Upper lobe of left lung (tissue), 6 donors: ENCODE results near the gene LMO1. TPM values are rescaled to one million over a fixed set of nuclear protein-coding genes. Genes with fewer than 3 reads are reported as not detected.

Experiments used
- ATAC-seq, 2 donors: fragments of 200-7000 bp; cut with Tn5 transposase; one replicate each; pipeline ENCODE4 v1.9.1; 2022; ENCODE audit warnings: mild to moderate bottlenecking in 2 of 2, moderate library complexity in 2 of 2; ENCODE audit not compliant: low FRiP score in 2 of 2
- DNase-seq, 2 donors: peaks; one replicate each; pipeline ENCODE4 v3.0.0-alpha.2; 2019 to 2020
- H3K27ac ChIP-seq, 4 donors: fragments of 200-600 bp; sonication (generic); one replicate each; pipeline ENCODE4 v1.5.1; 2016 to 2019
- H3K27me3 ChIP-seq, 4 donors: fragments of 200-600 bp; sonication (generic); one replicate each; pipeline ENCODE4 v1.5.1; 2017 to 2019
- H3K36me3 ChIP-seq, 4 donors: fragments of 200-600 bp; sonication (generic); one replicate each; pipeline ENCODE4 v1.5.1; 2016 to 2019
- H3K4me1 ChIP-seq, 4 donors: fragments of 200-600 bp; sonication (generic); one replicate each; pipeline ENCODE4 v1.5.1; 2018 to 2019
- H3K4me3 ChIP-seq, 4 donors: fragments of 200-600 bp; sonication (generic); one replicate each; pipeline ENCODE4 v1.5.1; 2017 to 2019; ENCODE audit warnings: mild to moderate bottlenecking in 2 of 4, moderate library complexity in 1 of 4
- H3K9me3 ChIP-seq, 4 donors: fragments of 200-600 bp; sonication (generic); one replicate each; pipeline ENCODE4 v1.5.1; 2018 to 2019
- EP300 ChIP-seq, 4 donors: sonication (generic); formaldehyde crosslinking; IDR thresholded peaks; one replicate each; pipeline ENCODE4 v1.5.1; 2017; ENCODE audit warnings: antibody characterized with exemption in 4 of 4, control low read depth in 2 of 4
- POLR2A ChIP-seq, 4 donors: fragments of 450-650 bp; IDR thresholded peaks; one replicate each; pipeline ENCODE4 v1.5.1; 2016 to 2017; ENCODE audit warnings: antibody characterized with exemption in 4 of 4, mild to moderate bottlenecking in 2 of 4
- POLR2AphosphoS5 ChIP-seq, 2 donors: sonication (generic); formaldehyde crosslinking; IDR thresholded peaks; one replicate each; pipeline ENCODE4 v1.5.1; 2017; ENCODE audit warnings: antibody characterized with exemption in 2 of 2
- WGBS, 2 donors: methylation state at CpG; one replicate each; pipeline ENCODE4 v1.1.5; 2017 to 2018; 5-methylcytosine and 5-hydroxymethylcytosine counted together
- total RNA-seq, 6 donors: library from RNA; depleted of rRNA in 4 of 6; stranded (reverse); fragments of >200 nt in 4 of 6; gene quantifications; one replicate each; pipeline versions ENCODE4 v1.1.0 to v1.2.1, GENCODE V29; 2016 to 2021
- TF ChIP-seq, protein P1 (sequence below), 6 experiments: fragments of 450-650 bp in 4 of 6; fragments of 200-600 bp in 2 of 6; sonication (generic) in 2 of 6; IDR thresholded peaks; one replicate each; pipeline ENCODE4 v1.5.1; 2016 to 2019; ENCODE audit warnings: antibody characterized with exemption in 6 of 6
- donor health status: DM: no; HTN: no; CAD: no; lungs with moderate emphysema.
- donor health status: DM: no; HTN: yes; CAD: no; lungs with severe emphysema.

LMO1 gene
- total RNA-seq, 6 donors from 2014 or later: 0.79 to 2.1 TPM; not detected in 4

DNA sequence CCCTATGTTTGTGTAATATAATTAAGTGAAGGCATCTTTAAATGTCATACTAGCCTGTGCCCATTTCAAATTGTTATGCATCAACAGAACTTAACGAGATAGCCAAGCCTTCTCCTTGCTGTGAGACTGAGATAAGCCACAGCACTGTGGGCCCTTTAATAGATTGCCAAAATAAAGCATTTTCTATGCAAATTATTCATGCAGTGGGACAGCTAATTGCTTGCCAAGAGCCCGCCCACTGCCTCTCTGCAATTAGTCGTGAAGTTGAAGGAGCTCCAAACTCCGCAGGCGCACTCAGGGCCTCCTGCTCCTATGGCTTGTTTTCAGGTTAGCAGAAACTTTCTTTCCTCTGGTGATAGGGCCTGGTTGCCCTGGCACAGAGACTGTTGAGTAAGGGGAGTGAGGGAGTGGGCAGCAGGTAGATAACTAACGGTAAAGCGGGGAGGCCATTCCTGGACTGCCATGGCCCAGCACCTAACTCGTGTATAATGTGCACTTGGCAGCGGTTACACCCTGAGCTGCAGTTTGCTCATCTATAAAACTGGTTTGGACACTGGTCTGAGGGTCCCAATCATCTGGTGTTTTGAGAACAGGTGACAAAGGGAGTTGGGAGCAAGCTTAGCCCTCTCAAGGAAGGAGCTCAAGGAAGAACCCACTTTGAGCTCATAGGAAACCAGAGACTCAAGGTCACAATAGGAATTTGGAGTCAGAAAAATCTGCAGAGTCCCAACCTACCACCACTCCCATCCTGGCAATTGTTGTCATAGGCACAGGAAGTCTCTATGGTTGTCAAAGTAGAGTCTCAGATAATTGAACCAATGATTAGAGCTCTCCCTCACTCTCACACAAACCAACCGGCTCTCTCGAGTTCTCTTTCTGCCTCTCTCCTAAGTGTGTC, 60.9 kb downstream of the LMO1 start:
- H3K27ac ChIP-seq: no peak overlapping the region
- no peak for ATAC-seq
- H3K36me3 ChIP-seq: no peaks in the 10 kb centered on the region
- 75 to 84% methylated on average over 6 to 11 of the region's 11 CpGs for WGBS, 2 donors
- no peak overlapping the region for H3K4me3 ChIP-seq
- TF ChIP-seq POLR2AphosphoS5 (IDR thresholded peaks at IDR 0.05): no peak
- TF ChIP-seq, protein P1, sequence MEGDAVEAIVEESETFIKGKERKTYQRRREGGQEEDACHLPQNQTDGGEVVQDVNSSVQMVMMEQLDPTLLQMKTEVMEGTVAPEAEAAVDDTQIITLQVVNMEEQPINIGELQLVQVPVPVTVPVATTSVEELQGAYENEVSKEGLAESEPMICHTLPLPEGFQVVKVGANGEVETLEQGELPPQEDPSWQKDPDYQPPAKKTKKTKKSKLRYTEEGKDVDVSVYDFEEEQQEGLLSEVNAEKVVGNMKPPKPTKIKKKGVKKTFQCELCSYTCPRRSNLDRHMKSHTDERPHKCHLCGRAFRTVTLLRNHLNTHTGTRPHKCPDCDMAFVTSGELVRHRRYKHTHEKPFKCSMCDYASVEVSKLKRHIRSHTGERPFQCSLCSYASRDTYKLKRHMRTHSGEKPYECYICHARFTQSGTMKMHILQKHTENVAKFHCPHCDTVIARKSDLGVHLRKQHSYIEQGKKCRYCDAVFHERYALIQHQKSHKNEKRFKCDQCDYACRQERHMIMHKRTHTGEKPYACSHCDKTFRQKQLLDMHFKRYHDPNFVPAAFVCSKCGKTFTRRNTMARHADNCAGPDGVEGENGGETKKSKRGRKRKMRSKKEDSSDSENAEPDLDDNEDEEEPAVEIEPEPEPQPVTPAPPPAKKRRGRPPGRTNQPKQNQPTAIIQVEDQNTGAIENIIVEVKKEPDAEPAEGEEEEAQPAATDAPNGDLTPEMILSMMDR (IDR thresholded peaks at IDR 0.05): no peak
- no peak for TF ChIP-seq EP300 (IDR thresholded peaks at IDR 0.05)
- no peak for TF ChIP-seq POLR2A (IDR thresholded peaks at IDR 0.05)
- peaks cover 0 to 14% (median 11%) of the 10 kb centered on the region in 4 donors for H3K4me1 ChIP-seq
- H3K9me3 ChIP-seq: no peaks in the 10 kb centered on the region
- no peaks in the 10 kb centered on the region for H3K27me3 ChIP-seq
- DNase-seq: no peak

DNA sequence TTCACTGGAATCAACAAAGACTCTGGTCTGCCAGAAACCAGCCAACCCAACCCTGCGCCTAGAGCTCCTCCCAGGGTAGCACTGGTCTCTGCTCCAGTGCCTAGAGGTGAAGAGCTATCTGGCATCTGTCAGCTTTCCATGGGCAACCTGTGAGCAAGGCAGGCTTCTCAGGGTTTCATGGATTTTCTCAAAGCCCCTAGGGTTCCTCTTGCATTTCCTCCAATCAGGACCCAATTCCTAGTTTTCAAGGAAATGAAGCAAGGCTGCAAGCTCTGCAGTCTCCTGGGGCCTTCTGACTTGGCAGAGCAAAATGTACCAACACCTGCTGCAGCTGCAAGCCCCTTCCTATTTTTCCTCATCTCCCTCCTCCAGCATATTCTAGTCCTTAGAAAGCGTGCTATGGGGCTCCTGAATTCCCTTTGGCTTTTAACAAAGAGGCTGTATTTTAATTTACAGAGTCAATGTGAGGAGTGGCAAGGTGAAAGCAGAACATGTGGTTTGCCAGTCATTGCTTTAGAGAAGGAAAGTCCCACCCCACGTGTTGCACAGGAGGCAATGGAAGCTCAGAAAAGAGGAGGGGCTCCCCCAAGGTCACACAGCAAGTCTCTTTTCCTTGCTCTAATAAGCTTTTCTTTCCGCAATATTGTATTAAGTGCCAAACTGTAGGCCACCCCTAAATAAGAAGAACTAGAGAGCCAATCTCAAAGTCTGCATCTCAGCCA, 61.9 kb downstream of the LMO1 start:
- H3K4me1 ChIP-seq: peaks cover 0 to 6% (median 4%) of the 10 kb centered on the region in 4 donors
- H3K9me3 ChIP-seq: no peaks in the 10 kb centered on the region
- DNase-seq (no peak), ATAC-seq (no peak)
- H3K27me3 ChIP-seq: no peaks in the 10 kb centered on the region
- H3K27ac ChIP-seq: no peak overlapping the region
- TF ChIP-seq, protein P1 (IDR thresholded peaks at IDR 0.05): no peak
- TF ChIP-seq POLR2A (IDR thresholded peaks at IDR 0.05) (no peak), EP300 (IDR thresholded peaks at IDR 0.05) (no peak), POLR2AphosphoS5 (IDR thresholded peaks at IDR 0.05) (no peak)
- 59 to 60% methylated on average over 4 of the region's 4 CpGs for WGBS, 2 donors
- no peaks in the 10 kb centered on the region for H3K36me3 ChIP-seq
- H3K4me3 ChIP-seq: no peak overlapping the region

DNA sequence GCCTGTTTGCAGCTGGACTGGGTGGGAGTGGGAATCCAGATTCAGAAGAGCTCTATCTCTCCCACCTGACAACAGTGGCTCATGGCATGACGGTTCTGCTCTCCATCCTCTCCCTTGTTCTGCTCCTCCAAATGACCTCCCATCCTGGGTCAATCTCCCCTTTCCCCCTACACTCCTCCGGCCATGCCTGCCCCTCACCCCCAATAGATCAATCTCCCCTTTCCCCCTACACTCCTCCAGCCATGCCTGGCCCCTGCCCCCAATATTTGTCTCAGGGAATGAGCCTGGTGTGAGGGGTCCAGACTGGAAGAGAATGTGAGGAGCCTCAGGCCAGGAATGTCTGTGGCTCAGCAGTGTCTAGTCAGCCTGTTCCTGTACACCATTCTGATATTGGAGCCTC, 64.0 kb downstream of the LMO1 start:
- no peak for TF ChIP-seq POLR2A (IDR thresholded peaks at IDR 0.05)
- no peak for TF ChIP-seq POLR2AphosphoS5 (IDR thresholded peaks at IDR 0.05)
- TF ChIP-seq EP300 (IDR thresholded peaks at IDR 0.05): no peak
- TF ChIP-seq, protein P1 (IDR thresholded peaks at IDR 0.05): no peak
- no peak for ATAC-seq
- Histone ChIP-seq H3K4me1 (peaks cover 0 to 6% (median 0%) of the 10 kb centered on the region in 4 donors), H3K9me3 (no peaks in the 10 kb centered on the region), H3K27ac (no peak overlapping the region), H3K36me3 (no peaks in the 10 kb centered on the region), H3K27me3 (no peaks in the 10 kb centered on the region), H3K4me3 (no peak overlapping the region)
- WGBS, 2 donors: 89 to 93% methylated on average over 2 of the region's 2 CpGs
- no peak for DNase-seq

DNA sequence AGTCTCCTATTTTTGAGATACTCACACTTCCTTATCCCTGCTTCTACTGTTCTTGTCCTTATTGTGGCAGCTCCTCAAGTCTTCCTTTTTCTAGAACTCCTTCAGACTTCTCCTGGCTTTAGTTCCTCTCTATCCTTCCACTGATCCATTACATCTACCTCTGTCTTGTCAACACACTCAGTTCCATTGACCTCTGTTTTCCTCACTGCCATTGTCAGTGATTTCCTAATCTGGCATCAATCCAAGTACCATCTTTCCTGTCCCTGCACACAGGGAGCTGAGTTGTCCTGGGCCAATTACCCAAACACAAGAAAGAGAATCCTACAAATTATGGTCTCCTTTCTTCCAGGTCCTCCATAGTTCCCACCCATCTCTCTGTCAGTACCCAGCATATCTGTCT, 66.9 kb downstream of the LMO1 start:
- no peaks in the 10 kb centered on the region for H3K4me1 ChIP-seq
- TF ChIP-seq EP300 (IDR thresholded peaks at IDR 0.05) (no peak), POLR2AphosphoS5 (IDR thresholded peaks at IDR 0.05) (no peak), POLR2A (IDR thresholded peaks at IDR 0.05) (no peak)
- TF ChIP-seq, protein P1 (IDR thresholded peaks at IDR 0.05): no peak
- no peak for DNase-seq

More for the DNA sequence above, 66.9 kb downstream of the LMO1 start:
- no peaks in the 10 kb centered on the region for H3K36me3 ChIP-seq
- H3K27me3 ChIP-seq: no peaks in the 10 kb centered on the region
- H3K9me3 ChIP-seq: no peaks in the 10 kb centered on the region
- H3K27ac ChIP-seq: no peak overlapping the region
- H3K4me3 ChIP-seq: no peak overlapping the region
- no peak for ATAC-seq
